IMR-90 (cell line): Measurements from ENCODE around the gene RGMB. TPM values are rescaled to one million over a fixed set of nuclear protein-coding genes. Genes with fewer than 3 reads are reported as not detected.

Experiments used
- ATAC-seq: fragments of 200-7000 bp; cut with Tn5 transposase; 2 replicates; pipeline ENCODE4 v1.9.1; 2020; ENCODE audit warnings: low read depth, mild to moderate bottlenecking, moderate library complexity
- BruUV-seq: library from RNA; stranded (reverse); fragments of 400-500 nt; replicated peaks from 2 replicates; lab custom pipeline; 2021; lab: Mats Ljungman, UMichigan
- CTCF ChIA-PET: fragments of 300-600 bp; formaldehyde crosslinking; extraction: SDS; loops from one replicate; lab custom pipeline; 2021; ENCODE audit warnings: antibody characterized with exemption; lab: Yijun Ruan, JAX
- POLR2A ChIA-PET: fragments of 300-600 bp; sonication (Branson Sonifier 250); formaldehyde crosslinking; loops from one replicate; lab custom pipeline; 2022; ENCODE audit warnings: antibody characterized with exemption; ENCODE audit not compliant: unreplicated experiment; lab: Charles Lee
- DNase-seq: peaks from one replicate; pipeline ENCODE4 v3.0.0; 2013
- H2AFZ ChIP-seq: replicated peaks from 2 replicates; pipeline ENCODE3; 2013; ENCODE audit warnings: low read length, mild to moderate bottlenecking; ENCODE audit not compliant: poor library complexity
- H2AK5ac ChIP-seq: 2 replicates; pipeline ENCODE4 v1.6.1; 2013; ENCODE audit warnings: low read depth, low read length, inconsistent platforms
- H2AK9ac ChIP-seq: replicated peaks from 2 replicates; pipeline ENCODE3; 2013; ENCODE audit warnings: mild to moderate bottlenecking, low read depth, low read length, moderate library complexity; ENCODE audit not compliant: poor library complexity
- H2BK120ac ChIP-seq: 2 replicates; pipeline ENCODE4 v1.6.1; 2013; ENCODE audit warnings: low read depth, low read length, inconsistent platforms
- H2BK15ac ChIP-seq: 3 replicates; pipeline ENCODE4 v1.6.1; 2013; ENCODE audit warnings: low read depth, low read length, inconsistent platforms
- H2BK20ac ChIP-seq: 2 replicates; pipeline ENCODE4 v1.6.1; 2013; ENCODE audit warnings: low read depth, mild to moderate bottlenecking, inconsistent platforms, low read length, moderate library complexity
- H2BK5ac ChIP-seq: 2 replicates; pipeline ENCODE4 v1.6.1; 2013; ENCODE audit warnings: mild to moderate bottlenecking, low read depth, low read length, inconsistent platforms; ENCODE audit not compliant: poor library complexity, severe bottlenecking
- H3K14ac ChIP-seq: replicated peaks from 2 replicates; pipeline ENCODE4 v1.6.1; 2013; ENCODE audit warnings: low read depth, low read length, inconsistent platforms
- H3K18ac ChIP-seq: 2 replicates; pipeline ENCODE4 v1.6.1; 2013; ENCODE audit warnings: low read depth, low read length, control low read depth
- H3K23ac ChIP-seq: 2 replicates; pipeline ENCODE4 v1.6.1; 2013; ENCODE audit warnings: low read depth, low read length, inconsistent platforms
- H3K27ac ChIP-seq: 2 replicates; pipeline ENCODE4 v1.5.1; 2013; ENCODE audit warnings: mild to moderate bottlenecking, control low read depth, low read length; ENCODE audit not compliant: insufficient read depth
- H3K27me3 ChIP-seq: 2 replicates; pipeline ENCODE4 v1.6.1; 2013; ENCODE audit warnings: low read length; ENCODE audit not compliant: control insufficient read depth, insufficient read depth
- H3K36me3 ChIP-seq: 2 replicates; pipeline ENCODE4 v1.6.1; 2013; ENCODE audit warnings: low read length, mixed read lengths; ENCODE audit not compliant: control insufficient read depth, insufficient read depth
- H3K4ac ChIP-seq: 2 replicates; pipeline ENCODE4 v1.6.1; 2013; ENCODE audit warnings: low read depth, low read length, inconsistent platforms
- H3K4me1 ChIP-seq: 2 replicates; pipeline ENCODE4 v1.6.1; 2013; ENCODE audit warnings: low read length, mixed read lengths; ENCODE audit not compliant: control insufficient read depth, insufficient read depth
- H3K4me2 ChIP-seq: 2 replicates; pipeline ENCODE4 v1.6.1; 2013; ENCODE audit warnings: low read depth, mild to moderate bottlenecking, control low read depth, low read length, moderate library complexity
- H3K4me3 ChIP-seq: 2 replicates; pipeline ENCODE4 v1.5.1; 2013; ENCODE audit warnings: low read depth, mild to moderate bottlenecking, control low read depth, low read length, moderate library complexity; ENCODE audit not compliant: insufficient read depth
- H3K56ac ChIP-seq: 2 replicates; pipeline ENCODE4 v1.6.1; 2013; ENCODE audit warnings: low read length, inconsistent platforms; ENCODE audit not compliant: insufficient read depth; ENCODE audit errors: extremely low read depth
- H3K79me1 ChIP-seq, 2 experiments: 2 replicates each; pipeline ENCODE4 v1.6.1; 2013; ENCODE audit warnings: low read length in 2 of 2, inconsistent platforms in 1 of 2, low read depth in 1 of 2
- H3K9ac ChIP-seq: 2 replicates; pipeline ENCODE4 v1.6.1; 2013; ENCODE audit warnings: low read depth, low read length, control low read depth
- H3K9me1 ChIP-seq: 2 replicates; pipeline ENCODE4 v1.6.1; 2013; ENCODE audit warnings: low read length, inconsistent platforms; ENCODE audit not compliant: insufficient read depth
- H3K9me3 ChIP-seq: 2 replicates; pipeline ENCODE4 v1.6.1; 2013; ENCODE audit warnings: low read length; ENCODE audit not compliant: control insufficient read depth, insufficient read depth
- H4K20me1 ChIP-seq: 2 replicates; pipeline ENCODE4 v1.6.1; 2013; ENCODE audit warnings: low read length, inconsistent platforms; ENCODE audit not compliant: insufficient read depth
- H4K5ac ChIP-seq: 2 replicates; pipeline ENCODE4 v1.6.1; 2013; ENCODE audit warnings: mild to moderate bottlenecking, low read depth, low read length, control low read depth
- H4K8ac ChIP-seq, 2 experiments: 2 replicates each; pipeline ENCODE4 v1.6.1; 2013; ENCODE audit warnings: low read depth in 2 of 2, low read length in 2 of 2, control low read depth in 1 of 2, inconsistent platforms in 1 of 2
- H4K91ac ChIP-seq: 2 replicates; pipeline ENCODE4 v1.6.1; 2013; ENCODE audit warnings: low read depth, low read length, inconsistent platforms; ENCODE audit not compliant: insufficient read depth
- BHLHE40 ChIP-seq: fragments of 150-350 bp; IDR thresholded peaks from 2 replicates; pipeline ENCODE4 v1.6.1; 2016; ENCODE audit warnings: mild to moderate bottlenecking, low read depth, low read length
- CEBPB ChIP-seq: IDR thresholded peaks from 2 replicates; pipeline ENCODE4 v1.6.1; 2012; ENCODE audit warnings: low read depth, low read length, improper control_type of control experiment
- CHD1 ChIP-seq: IDR thresholded peaks from 2 replicates; pipeline ENCODE4 v1.6.1; 2012; ENCODE audit warnings: low read depth, low read length, improper control_type of control experiment
- FOS ChIP-seq: fragments of 150-350 bp; IDR thresholded peaks from 2 replicates; pipeline ENCODE4 v1.6.1; 2016; ENCODE audit warnings: low read depth, low read length
- MAFK ChIP-seq: IDR thresholded peaks from 2 replicates; pipeline ENCODE4 v1.6.1; 2012; ENCODE audit warnings: low read depth, low read length, improper control_type of control experiment
- MAZ ChIP-seq: IDR thresholded peaks from 2 replicates; pipeline ENCODE4 v1.6.1; 2012; ENCODE audit warnings: low read depth, mild to moderate bottlenecking, low read length, improper control_type of control experiment, moderate library complexity, borderline replicate concordance
- MXI1 ChIP-seq: IDR thresholded peaks from 2 replicates; pipeline ENCODE4 v1.6.1; 2012; ENCODE audit warnings: low read depth, mild to moderate bottlenecking, low read length, moderate library complexity, borderline replicate concordance
- NFE2L2 ChIP-seq: fragments of 150-350 bp; IDR thresholded peaks from 2 replicates; pipeline ENCODE4 v1.6.1; 2016; ENCODE audit warnings: low read depth, mild to moderate bottlenecking, low read length
- POLR2A ChIP-seq: IDR thresholded peaks from 2 replicates; pipeline ENCODE4 v1.6.1; 2012; ENCODE audit warnings: mild to moderate bottlenecking, low read depth, low read length
- RAD21 ChIP-seq: IDR thresholded peaks from 2 replicates; pipeline ENCODE4 v1.6.1; 2012; ENCODE audit warnings: low read length, improper control_type of control experiment
- RFX5 ChIP-seq: IDR thresholded peaks from 2 replicates; pipeline ENCODE4 v1.8.0; 2012; ENCODE audit warnings: low read depth, mild to moderate bottlenecking, low read length, moderate library complexity
- SMC3 ChIP-seq: fragments of 150-350 bp; IDR thresholded peaks from 2 replicates; pipeline ENCODE4 v1.6.1; 2016; ENCODE audit warnings: low read depth, mild to moderate bottlenecking, antibody characterized with exemption, low read length, moderate library complexity
- WGBS, 2 experiments: methylation state at CpG; one replicate each; pipeline versions ENCODE4 v1.1.5 to v1.1.7; 2013; ENCODE audit warnings: missing lambda C conversion rate in 2 of 2; ENCODE audit not compliant: insufficient read length in 1 of 2; ENCODE audit errors: extremely low coverage in 2 of 2; 5-methylcytosine and 5-hydroxymethylcytosine counted together
- dilution Hi-C: fragments of 300-500 bp; cut with HindIII; formaldehyde crosslinking; loops from one replicate; pipeline ENCODE4 v1.14.3; 2018; ENCODE audit warnings: low sequenced_read_pairs; ENCODE audit not compliant: unreplicated experiment
- in situ Hi-C: fragments of 300-500 bp; cut with MboI; formaldehyde crosslinking; loops from 3 replicates; pipeline ENCODE4 v1.14.3; 2019; ENCODE audit warnings: low sequenced_read_pairs, inconsistent platforms, mixed read lengths
- intact Hi-C: fragments of 100-400 bp; cut with micrococcal nuclease; formaldehyde crosslinking; loops from 2 replicates; pipeline ENCODE4 v1.10.0; 2022
- polyA plus RNA-seq, 3 experiments: library from polyadenylated mRNA; depleted of rRNA; stranded (reverse); fragments of >200 nt; gene quantifications; 2 replicates each; pipeline ENCODE4 v1.2.3, GENCODE V29; 2012; ENCODE audit warnings: low replicate concordance in 1 of 3
- total RNA-seq: library from RNA; depleted of rRNA; stranded (reverse); fragments of >200 nt; gene quantifications from 2 replicates; pipeline ENCODE4 v1.2.3, GENCODE V29; 2012
- TF ChIP-seq, protein P1 (sequence below): fragments of 150-350 bp; IDR thresholded peaks from 2 replicates; pipeline ENCODE4 v1.6.1; 2017; ENCODE audit warnings: mild to moderate bottlenecking, antibody characterized with exemption, low read length, low read depth
- TF ChIP-seq, protein P2 (sequence below): conservative IDR thresholded peaks from 2 replicates; pipeline ENCODE4 v1.5.1; 2012; ENCODE audit warnings: mild to moderate bottlenecking, low read depth, low read length, improper control_type of control experiment
- TF ChIP-seq, protein P3 (sequence below): fragments of 150-350 bp; IDR thresholded peaks from 2 replicates; pipeline ENCODE4 v1.6.1; 2016; ENCODE audit warnings: low read depth, mild to moderate bottlenecking, low read length, moderate library complexity, borderline replicate concordance

Gene RGMB
- total and polyA plus RNA-seq, 2 of the 4 experiments (the other 2 are of a cell fraction) = 74.4 to 129 TPM

DNA sequence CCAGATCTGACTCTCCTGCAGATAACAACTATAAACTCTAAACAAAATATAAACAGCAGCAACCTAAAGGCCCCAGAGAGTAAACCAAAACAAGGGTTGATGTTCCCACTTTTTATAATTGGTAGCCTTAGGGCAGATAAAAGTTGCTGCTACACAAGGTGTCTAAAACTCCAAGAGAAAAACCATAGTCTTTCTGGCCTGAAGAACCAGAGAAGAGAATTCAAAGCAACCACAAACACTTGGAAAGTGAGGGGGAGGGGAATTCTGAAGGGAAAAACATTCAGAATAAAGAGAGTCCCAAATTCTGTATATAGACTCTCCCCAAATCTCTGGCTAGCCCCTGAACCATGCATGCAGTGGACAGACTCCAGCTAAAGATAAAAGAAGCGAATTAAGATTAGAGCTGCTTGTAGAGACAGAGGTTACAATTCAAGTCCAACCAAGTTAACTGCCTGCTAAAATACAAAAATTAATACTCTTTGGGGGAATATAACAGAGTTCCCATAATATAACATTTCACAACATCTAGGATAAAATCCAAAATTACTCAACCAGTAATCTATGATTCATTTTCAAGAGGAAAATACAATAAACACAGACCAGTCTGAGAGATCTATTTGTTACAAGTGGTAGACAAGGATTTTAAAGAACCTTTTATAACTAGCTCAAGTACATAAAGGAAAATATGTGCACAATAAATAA, 37.5 kb upstream of the RGMB start:
- Histone ChIP-seq H4K5ac (peak overlapping the region; percentile 78; the same call in 1 of the 2 replicates), H3K4me1 (peaks cover 4% of the 10 kb centered on the region; the same call in 1 of the 2 replicates), H3K27me3 (no peaks in the 10 kb centered on the region), H2BK15ac (no peak overlapping the region; the same call in 2 of the 3 replicates), H4K20me1 (no peaks in the 10 kb centered on the region), H3K9me1 (no peaks in the 10 kb centered on the region), H2BK5ac (peak overlapping the region; percentile 85), H2BK120ac (no peak overlapping the region; the same call in 1 of the 2 replicates), H3K4me2 (peak overlapping the region; percentile 74), H3K9me3 (peaks cover 4% of the 10 kb centered on the region), H3K79me1 (no peaks in the 10 kb centered on the region), H4K8ac (peak overlapping the region in 1 of 2 experiments; percentile 19; a peak in 1 of 4 replicates), H2AK5ac (no peak overlapping the region), H2BK20ac (no peak overlapping the region; the same call in 1 of the 2 replicates), H3K4me3 (no peak overlapping the region), H3K56ac (no peak overlapping the region), H2AK9ac (no peak overlapping the region), H3K23ac (no peak overlapping the region), H4K91ac (no peak overlapping the region), H3K27ac (peak overlapping the region; percentile 71; the same call in 1 of the 2 replicates), H3K36me3 (no peaks in the 10 kb centered on the region), H2AFZ (no peak overlapping the region), H3K4ac (no peak overlapping the region), H3K18ac (peak overlapping the region; percentile 61; the same call in 1 of the 2 replicates), H3K9ac (no peak overlapping the region), H3K14ac (peak overlapping the region; percentile 63; the same call in 1 of the 2 replicates)
- in situ Hi-C loops = no loop called here
- TF ChIP-seq NFE2L2 = no peak
- no peak for TF ChIP-seq RAD21
- no peak for TF ChIP-seq CHD1
- TF ChIP-seq MAZ = no peak
- TF ChIP-seq, protein P1, sequence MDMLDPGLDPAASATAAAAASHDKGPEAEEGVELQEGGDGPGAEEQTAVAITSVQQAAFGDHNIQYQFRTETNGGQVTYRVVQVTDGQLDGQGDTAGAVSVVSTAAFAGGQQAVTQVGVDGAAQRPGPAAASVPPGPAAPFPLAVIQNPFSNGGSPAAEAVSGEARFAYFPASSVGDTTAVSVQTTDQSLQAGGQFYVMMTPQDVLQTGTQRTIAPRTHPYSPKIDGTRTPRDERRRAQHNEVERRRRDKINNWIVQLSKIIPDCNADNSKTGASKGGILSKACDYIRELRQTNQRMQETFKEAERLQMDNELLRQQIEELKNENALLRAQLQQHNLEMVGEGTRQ = no peak
- TF ChIP-seq, protein P2, sequence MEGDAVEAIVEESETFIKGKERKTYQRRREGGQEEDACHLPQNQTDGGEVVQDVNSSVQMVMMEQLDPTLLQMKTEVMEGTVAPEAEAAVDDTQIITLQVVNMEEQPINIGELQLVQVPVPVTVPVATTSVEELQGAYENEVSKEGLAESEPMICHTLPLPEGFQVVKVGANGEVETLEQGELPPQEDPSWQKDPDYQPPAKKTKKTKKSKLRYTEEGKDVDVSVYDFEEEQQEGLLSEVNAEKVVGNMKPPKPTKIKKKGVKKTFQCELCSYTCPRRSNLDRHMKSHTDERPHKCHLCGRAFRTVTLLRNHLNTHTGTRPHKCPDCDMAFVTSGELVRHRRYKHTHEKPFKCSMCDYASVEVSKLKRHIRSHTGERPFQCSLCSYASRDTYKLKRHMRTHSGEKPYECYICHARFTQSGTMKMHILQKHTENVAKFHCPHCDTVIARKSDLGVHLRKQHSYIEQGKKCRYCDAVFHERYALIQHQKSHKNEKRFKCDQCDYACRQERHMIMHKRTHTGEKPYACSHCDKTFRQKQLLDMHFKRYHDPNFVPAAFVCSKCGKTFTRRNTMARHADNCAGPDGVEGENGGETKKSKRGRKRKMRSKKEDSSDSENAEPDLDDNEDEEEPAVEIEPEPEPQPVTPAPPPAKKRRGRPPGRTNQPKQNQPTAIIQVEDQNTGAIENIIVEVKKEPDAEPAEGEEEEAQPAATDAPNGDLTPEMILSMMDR = no peak
- no peak for TF ChIP-seq RFX5
- no peak for TF ChIP-seq SMC3
- no peak for TF ChIP-seq POLR2A
- TF ChIP-seq MXI1 = no peak
- TF ChIP-seq MAFK = no peak
- TF ChIP-seq, protein P3, sequence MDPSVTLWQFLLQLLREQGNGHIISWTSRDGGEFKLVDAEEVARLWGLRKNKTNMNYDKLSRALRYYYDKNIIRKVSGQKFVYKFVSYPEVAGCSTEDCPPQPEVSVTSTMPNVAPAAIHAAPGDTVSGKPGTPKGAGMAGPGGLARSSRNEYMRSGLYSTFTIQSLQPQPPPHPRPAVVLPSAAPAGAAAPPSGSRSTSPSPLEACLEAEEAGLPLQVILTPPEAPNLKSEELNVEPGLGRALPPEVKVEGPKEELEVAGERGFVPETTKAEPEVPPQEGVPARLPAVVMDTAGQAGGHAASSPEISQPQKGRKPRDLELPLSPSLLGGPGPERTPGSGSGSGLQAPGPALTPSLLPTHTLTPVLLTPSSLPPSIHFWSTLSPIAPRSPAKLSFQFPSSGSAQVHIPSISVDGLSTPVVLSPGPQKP = no peak
- peak; percentile 91 for TF ChIP-seq CEBPB
- TF ChIP-seq BHLHE40 = no peak
- peak; percentile 80; the same call in 1 of the 2 replicates for TF ChIP-seq FOS
- intact Hi-C loops = no loop called here
- ATAC-seq = peak; percentile 83
- ChIA-PET CTCF (interaction anchor here (0.9 kb wide), 1 partner anchor 32 kb away, joined by 3 read pairs; no protein-coding TSS in a partner anchor), POLR2A (no interaction called here)
- BruUV-seq = no TSS peak
- peak; percentile 87 for DNase-seq
- no CpG with 5 or more reads among the region's 1 CpG for WGBS, 2 experiments
- dilution Hi-C loops = no loop called here
